HEK293T (cell line): Measurements from ENCODE around the gene ATXN2.

Source experiments
- CTCF ChIA-PET: fragments of 350-600 bp; formaldehyde crosslinking; extraction: SDS; loops from one replicate; lab custom pipeline; 2021; ENCODE audit warnings: antibody characterized with exemption, inconsistent platforms; lab: Yijun Ruan, JAX
- POLR2A ChIA-PET: fragments of 350-600 bp; formaldehyde crosslinking; extraction: SDS; loops from one replicate; lab custom pipeline; 2020; ENCODE audit warnings: antibody characterized with exemption, inconsistent platforms; lab: Yijun Ruan, JAX
- DNase-seq: peaks from one replicate; pipeline ENCODE4 v3.0.0; 2012; ENCODE audit warnings: mixed read lengths; ENCODE audit errors: extremely low spot score
- ARNT ChIP-seq: fragments of 450-650 bp; IDR thresholded peaks from 2 replicates; pipeline ENCODE4 v1.6.1; 2017; ENCODE audit warnings: mild to moderate bottlenecking
- BHLHE40 ChIP-seq: fragments of 450-650 bp; IDR thresholded peaks from 2 replicates; pipeline ENCODE4 v1.6.1; 2016; ENCODE audit warnings: mild to moderate bottlenecking, moderate library complexity, borderline replicate concordance
- CTBP1 ChIP-seq: fragments of 450-650 bp; IDR thresholded peaks from 2 replicates; pipeline ENCODE4 v1.6.1; 2016; ENCODE audit warnings: borderline replicate concordance
- ELF4 ChIP-seq: fragments of 450-650 bp; IDR thresholded peaks from 2 replicates; pipeline ENCODE4 v1.6.1; 2017; ENCODE audit warnings: antibody characterized with exemption
- FOXA1 ChIP-seq: fragments of 450-650 bp; IDR thresholded peaks from 2 replicates; pipeline ENCODE4 v1.6.1; 2016; ENCODE audit warnings: mild to moderate bottlenecking
- FOXK2 ChIP-seq: fragments of 450-650 bp; IDR thresholded peaks from 2 replicates; pipeline ENCODE4 v1.6.1; 2016; ENCODE audit warnings: mild to moderate bottlenecking
- FOXM1 ChIP-seq: fragments of 450-650 bp; IDR thresholded peaks from 2 replicates; pipeline ENCODE4 v1.6.1; 2017; ENCODE audit warnings: mild to moderate bottlenecking, borderline replicate concordance
- HDGF ChIP-seq: fragments of 450-650 bp; IDR thresholded peaks from 2 replicates; pipeline ENCODE4 v1.6.1; 2017; ENCODE audit warnings: antibody characterized with exemption, borderline replicate concordance
- L3MBTL2 ChIP-seq: fragments of 450-650 bp; conservative IDR thresholded peaks from 2 replicates; pipeline ENCODE4 v1.6.1; 2016; ENCODE audit warnings: mild to moderate bottlenecking
- LEF1 ChIP-seq: fragments of 450-650 bp; IDR thresholded peaks from 2 replicates; pipeline ENCODE4 v1.6.1; 2017; ENCODE audit warnings: mild to moderate bottlenecking, borderline replicate concordance
- NFRKB ChIP-seq: fragments of 450-650 bp; IDR thresholded peaks from 2 replicates; pipeline ENCODE4 v1.6.1; 2016; ENCODE audit warnings: mild to moderate bottlenecking, moderate library complexity
- PKNOX1 ChIP-seq: fragments of 450-650 bp; IDR thresholded peaks from 2 replicates; pipeline ENCODE4 v1.6.1; 2016
- SP1 ChIP-seq: fragments of 450-650 bp; IDR thresholded peaks from 2 replicates; pipeline ENCODE4 v1.6.1; 2017
- SUZ12 ChIP-seq: fragments of 450-650 bp; IDR thresholded peaks from 2 replicates; pipeline ENCODE4 v1.6.1; 2016; ENCODE audit warnings: mild to moderate bottlenecking
- TARDBP ChIP-seq: fragments of 450-650 bp; IDR thresholded peaks from 2 replicates; pipeline ENCODE4 v1.6.1; 2016
- ZNF384 ChIP-seq: fragments of 450-650 bp; IDR thresholded peaks from 2 replicates; pipeline ENCODE4 v1.6.1; 2016

Gene ATXN2

GRCh38 chr12:111417784-111418593 lies 181.1 kb downstream of the ATXN2 start:
- ChIA-PET CTCF (no interaction called here), POLR2A (no interaction called here)
- no peak for TF ChIP-seq ZNF384
- TF ChIP-seq HDGF = no peak
- no peak for TF ChIP-seq SUZ12
- no peak for TF ChIP-seq ELF4
- no peak for DNase-seq

GRCh38 chr12:111417290-111417689 lies 181.8 kb downstream of the ATXN2 start:
- CTCF ChIA-PET = interaction anchor here (1.0 kb wide), 1 partner anchor 21 kb away, joined by 3 read pairs; no protein-coding TSS in a partner anchor
- TF ChIP-seq LEF1 = no peak
- no peak for TF ChIP-seq FOXM1
- TF ChIP-seq PKNOX1 = no peak
- no peak for TF ChIP-seq ARNT
- TF ChIP-seq BHLHE40 = no peak
- TF ChIP-seq SUZ12 = no peak
- TF ChIP-seq FOXK2 = no peak
- no peak for TF ChIP-seq TARDBP
- TF ChIP-seq ELF4 = no peak
- POLR2A ChIA-PET = no interaction called here
- DNase-seq = no peak

GRCh38 chr12:111414711-111415252 lies 184.3 kb downstream of the ATXN2 start:
- ChIA-PET CTCF (no interaction called here), POLR2A (no interaction called here)
- no peak for DNase-seq
- TF ChIP-seq BHLHE40 (no peak), TARDBP (no peak), CTBP1 (no peak), HDGF (no peak), FOXK2 (no peak), SUZ12 (no peak), ELF4 (no peak), ARNT (no peak), PKNOX1 (no peak), FOXM1 (no peak), NFRKB (no peak), SP1 (no peak), LEF1 (no peak), ZNF384 (no peak), FOXA1 (no peak), L3MBTL2 (no peak)

GRCh38 chr12:111413442-111414086 lies 185.6 kb downstream of the ATXN2 start:
- TF ChIP-seq PKNOX1 = no peak
- ChIA-PET POLR2A (no interaction called here), CTCF (interaction anchor here (2.2 kb wide), 1 partner anchor 38 kb away, joined by 8 read pairs; no protein-coding TSS in a partner anchor)
- no peak for DNase-seq

GRCh38 chr12:111412830-111413441 lies 186.2 kb downstream of the ATXN2 start:
- no peak for DNase-seq
- CTCF ChIA-PET = interaction anchor here (2.2 kb wide), 1 partner anchor 39 kb away, joined by 8 read pairs; no protein-coding TSS in a partner anchor
- TF ChIP-seq HDGF (no peak), LEF1 (no peak), FOXA1 (no peak), SP1 (no peak), TARDBP (no peak), BHLHE40 (no peak), FOXK2 (no peak), NFRKB (no peak), CTBP1 (no peak), ARNT (no peak), FOXM1 (no peak), ZNF384 (no peak), PKNOX1 (no peak), ELF4 (no peak)
- POLR2A ChIA-PET = no interaction called here
